GM23338 (cell line): Measurements from ENCODE around the gene ARL6. TPM values are rescaled to one million over a fixed set of nuclear protein-coding genes. Genes with fewer than 3 reads are reported as not detected.

ENCODE experiments used
- ATAC-seq: fragments of 200-7000 bp; cut with Tn5 transposase; 3 replicates; pipeline ENCODE4 v1.9.1; 2020
- DNase-seq: peaks from one replicate; pipeline ENCODE4 v3.0.0-alpha.2; 2015; ENCODE audit warnings: low spot score
- H2AFZ ChIP-seq: fragments of 200-600 bp; sonication (generic); 2 replicates; pipeline ENCODE4 v1.8.0; 2016; ENCODE audit warnings: antibody characterized with exemption, mild to moderate bottlenecking, moderate library complexity
- H3F3A ChIP-seq: fragments of 200-600 bp; sonication (generic); replicated peaks from 2 replicates; pipeline ENCODE4 v1.8.0; 2017; ENCODE audit warnings: antibody characterized with exemption, mixed run types, low read depth
- H3K27ac ChIP-seq: fragments of 200-600 bp; sonication (generic); 2 replicates; pipeline ENCODE4 v1.6.1; 2016; ENCODE audit warnings: low read depth
- H3K27me3 ChIP-seq: fragments of 200-600 bp; sonication (generic); 2 replicates; pipeline ENCODE4 v1.8.0; 2016; ENCODE audit warnings: mild to moderate bottlenecking, mixed run types, moderate library complexity; ENCODE audit not compliant: insufficient read depth
- H3K36me3 ChIP-seq: fragments of 200-600 bp; sonication (generic); 2 replicates; pipeline ENCODE4 v1.8.0; 2016; ENCODE audit warnings: mild to moderate bottlenecking; ENCODE audit not compliant: insufficient read depth
- H3K4me1 ChIP-seq: fragments of 200-600 bp; sonication (generic); 2 replicates; pipeline ENCODE4 v1.8.0; 2016; ENCODE audit warnings: mild to moderate bottlenecking, moderate library complexity; ENCODE audit not compliant: insufficient read depth
- H3K4me2 ChIP-seq: fragments of 200-600 bp; sonication (generic); 2 replicates; pipeline ENCODE4 v1.7.1; 2017; ENCODE audit warnings: mixed run types
- H3K4me3 ChIP-seq: fragments of 200-600 bp; sonication (generic); 2 replicates; pipeline ENCODE4 v1.6.1; 2016; ENCODE audit warnings: mixed run types
- H3K79me2 ChIP-seq: fragments of 200-600 bp; sonication (generic); replicated peaks from 2 replicates; pipeline ENCODE4 v1.8.0; 2017; ENCODE audit warnings: mild to moderate bottlenecking; ENCODE audit not compliant: insufficient read depth
- H3K9me2 ChIP-seq: fragments of 200-600 bp; sonication (generic); 2 replicates; pipeline ENCODE4 v1.8.0; 2017; ENCODE audit not compliant: insufficient read depth
- H4K20me1 ChIP-seq: fragments of 200-600 bp; sonication (generic); replicated peaks from 2 replicates; pipeline ENCODE4 v1.8.0; 2017; ENCODE audit warnings: mild to moderate bottlenecking; ENCODE audit not compliant: insufficient read depth
- H3K27ac Mint-ChIP-seq: 2 replicates; pipeline ENCODE4 v1.8.0; 2020; ENCODE audit warnings: inconsistent platforms, mild to moderate bottlenecking, moderate library complexity, mixed read lengths
- H3K27me3 Mint-ChIP-seq: 3 replicates; pipeline ENCODE4 v1.8.0; 2022; ENCODE audit warnings: low read depth, mild to moderate bottlenecking, moderate library complexity, mixed read lengths, inconsistent platforms; ENCODE audit not compliant: insufficient read depth, poor library complexity
- H3K36me3 Mint-ChIP-seq: 3 replicates; pipeline ENCODE4 v1.8.0; 2021; ENCODE audit warnings: low read depth, mild to moderate bottlenecking, inconsistent platforms, moderate library complexity, mixed read lengths
- H3K4me1 Mint-ChIP-seq: 3 replicates; pipeline ENCODE4 v1.8.0; 2020; ENCODE audit warnings: mild to moderate bottlenecking, inconsistent platforms, mixed read lengths
- H3K4me3 Mint-ChIP-seq: 3 replicates; pipeline ENCODE4 v1.8.0; 2021; ENCODE audit warnings: moderate library complexity, mild to moderate bottlenecking, inconsistent platforms, mixed read lengths
- H3K9me3 Mint-ChIP-seq: 3 replicates; pipeline ENCODE4 v1.8.0; 2020; ENCODE audit warnings: moderate library complexity, mild to moderate bottlenecking, inconsistent platforms, mixed read lengths
- JUNB ChIP-seq: IDR thresholded peaks from one replicate; pipeline ENCODE4 v1.6.1; 2016; ENCODE audit warnings: antibody characterized with exemption; ENCODE audit not compliant: unreplicated experiment
- STAT1 ChIP-seq: IDR thresholded peaks from one replicate; pipeline ENCODE4 v1.6.1; 2016; ENCODE audit warnings: antibody characterized with exemption; ENCODE audit not compliant: unreplicated experiment
- ZNF114 ChIP-seq: fragments of 250-450 bp; sonication (Bioruptor Pico); IDR thresholded peaks from 2 replicates; pipeline ENCODE4 v1.5.0; 2020; ENCODE audit warnings: mild to moderate bottlenecking, moderate library complexity
- polyA plus RNA-seq: library from polyadenylated mRNA; unstranded; fragments of >200 nt; fragmentation: Nextera tagmentation; extraction: Ambion mirVana; gene quantifications from 2 replicates; pipeline ENCODE4 v1.2.1, GENCODE V29; 2016
- total RNA-seq: library from RNA; depleted of rRNA; stranded (reverse); fragments of >200 nt; shearing (Covaris generic); gene quantifications from 2 replicates; pipeline ENCODE4 v1.2.3, GENCODE V29; 2014
- TF ChIP-seq, protein P1 (sequence below): fragments of 250-450 bp; sonication (Bioruptor Pico); IDR thresholded peaks from 2 replicates; pipeline ENCODE4 v1.5.0; 2020; ENCODE audit warnings: mild to moderate bottlenecking, moderate library complexity
- TF ChIP-seq, protein P2 (sequence below): IDR thresholded peaks from 2 replicates; pipeline ENCODE4 v1.6.1; 2016; ENCODE audit warnings: antibody characterized with exemption

The ARL6 gene
- total and polyA plus RNA-seq, 2 experiments from 2014 or later: 9.8 to 10.9 TPM

DNA sequence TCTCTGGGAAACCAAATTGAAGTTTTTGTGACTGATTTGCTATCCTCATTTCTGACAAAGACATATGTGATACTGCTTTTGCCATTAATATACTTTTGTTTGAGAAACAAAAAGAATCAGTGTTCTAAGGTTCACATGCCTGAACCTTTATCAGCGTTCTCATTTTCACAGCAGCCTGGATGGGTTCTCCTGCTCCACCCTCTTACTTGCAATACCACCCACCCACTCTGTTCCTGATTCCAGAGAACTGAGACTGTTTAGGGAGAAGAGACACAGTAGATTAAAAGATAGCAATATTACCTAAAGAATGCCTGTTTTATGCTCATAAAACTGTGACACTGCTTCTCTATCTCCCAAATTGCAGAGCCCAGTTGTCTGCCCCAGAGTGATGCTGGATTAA, 25.8 kb upstream of the ARL6 start:
- Histone ChIP-seq H3K36me3 (no peaks in the 10 kb centered on the region), H4K20me1 (no peaks in the 10 kb centered on the region), H3K4me1 (0 out of 2 replicates have a peak, but pooled peaks cover 4% of the 10 kb centered on the region), H2AFZ (peak overlapping the region; percentile 8; the same call in 1 of the 2 replicates), H3K27ac (no peak overlapping the region), H3F3A (no peaks in the 10 kb centered on the region), H3K27me3 (no peaks in the 10 kb centered on the region), H3K9me2 (no peaks in the 10 kb centered on the region), H3K4me3 (no peak overlapping the region), H3K79me2 (no peaks in the 10 kb centered on the region), H3K4me2 (no peak overlapping the region)
- ATAC-seq: no peak
- Mint-ChIP-seq H3K4me3 (no peak overlapping the region), H3K27ac (no peak overlapping the region), H3K4me1 (peaks cover 11% of the 10 kb centered on the region), H3K27me3 (no peaks in the 10 kb centered on the region), H3K9me3 (no peaks in the 10 kb centered on the region), H3K36me3 (no peaks in the 10 kb centered on the region)
- TF ChIP-seq, protein P1, sequence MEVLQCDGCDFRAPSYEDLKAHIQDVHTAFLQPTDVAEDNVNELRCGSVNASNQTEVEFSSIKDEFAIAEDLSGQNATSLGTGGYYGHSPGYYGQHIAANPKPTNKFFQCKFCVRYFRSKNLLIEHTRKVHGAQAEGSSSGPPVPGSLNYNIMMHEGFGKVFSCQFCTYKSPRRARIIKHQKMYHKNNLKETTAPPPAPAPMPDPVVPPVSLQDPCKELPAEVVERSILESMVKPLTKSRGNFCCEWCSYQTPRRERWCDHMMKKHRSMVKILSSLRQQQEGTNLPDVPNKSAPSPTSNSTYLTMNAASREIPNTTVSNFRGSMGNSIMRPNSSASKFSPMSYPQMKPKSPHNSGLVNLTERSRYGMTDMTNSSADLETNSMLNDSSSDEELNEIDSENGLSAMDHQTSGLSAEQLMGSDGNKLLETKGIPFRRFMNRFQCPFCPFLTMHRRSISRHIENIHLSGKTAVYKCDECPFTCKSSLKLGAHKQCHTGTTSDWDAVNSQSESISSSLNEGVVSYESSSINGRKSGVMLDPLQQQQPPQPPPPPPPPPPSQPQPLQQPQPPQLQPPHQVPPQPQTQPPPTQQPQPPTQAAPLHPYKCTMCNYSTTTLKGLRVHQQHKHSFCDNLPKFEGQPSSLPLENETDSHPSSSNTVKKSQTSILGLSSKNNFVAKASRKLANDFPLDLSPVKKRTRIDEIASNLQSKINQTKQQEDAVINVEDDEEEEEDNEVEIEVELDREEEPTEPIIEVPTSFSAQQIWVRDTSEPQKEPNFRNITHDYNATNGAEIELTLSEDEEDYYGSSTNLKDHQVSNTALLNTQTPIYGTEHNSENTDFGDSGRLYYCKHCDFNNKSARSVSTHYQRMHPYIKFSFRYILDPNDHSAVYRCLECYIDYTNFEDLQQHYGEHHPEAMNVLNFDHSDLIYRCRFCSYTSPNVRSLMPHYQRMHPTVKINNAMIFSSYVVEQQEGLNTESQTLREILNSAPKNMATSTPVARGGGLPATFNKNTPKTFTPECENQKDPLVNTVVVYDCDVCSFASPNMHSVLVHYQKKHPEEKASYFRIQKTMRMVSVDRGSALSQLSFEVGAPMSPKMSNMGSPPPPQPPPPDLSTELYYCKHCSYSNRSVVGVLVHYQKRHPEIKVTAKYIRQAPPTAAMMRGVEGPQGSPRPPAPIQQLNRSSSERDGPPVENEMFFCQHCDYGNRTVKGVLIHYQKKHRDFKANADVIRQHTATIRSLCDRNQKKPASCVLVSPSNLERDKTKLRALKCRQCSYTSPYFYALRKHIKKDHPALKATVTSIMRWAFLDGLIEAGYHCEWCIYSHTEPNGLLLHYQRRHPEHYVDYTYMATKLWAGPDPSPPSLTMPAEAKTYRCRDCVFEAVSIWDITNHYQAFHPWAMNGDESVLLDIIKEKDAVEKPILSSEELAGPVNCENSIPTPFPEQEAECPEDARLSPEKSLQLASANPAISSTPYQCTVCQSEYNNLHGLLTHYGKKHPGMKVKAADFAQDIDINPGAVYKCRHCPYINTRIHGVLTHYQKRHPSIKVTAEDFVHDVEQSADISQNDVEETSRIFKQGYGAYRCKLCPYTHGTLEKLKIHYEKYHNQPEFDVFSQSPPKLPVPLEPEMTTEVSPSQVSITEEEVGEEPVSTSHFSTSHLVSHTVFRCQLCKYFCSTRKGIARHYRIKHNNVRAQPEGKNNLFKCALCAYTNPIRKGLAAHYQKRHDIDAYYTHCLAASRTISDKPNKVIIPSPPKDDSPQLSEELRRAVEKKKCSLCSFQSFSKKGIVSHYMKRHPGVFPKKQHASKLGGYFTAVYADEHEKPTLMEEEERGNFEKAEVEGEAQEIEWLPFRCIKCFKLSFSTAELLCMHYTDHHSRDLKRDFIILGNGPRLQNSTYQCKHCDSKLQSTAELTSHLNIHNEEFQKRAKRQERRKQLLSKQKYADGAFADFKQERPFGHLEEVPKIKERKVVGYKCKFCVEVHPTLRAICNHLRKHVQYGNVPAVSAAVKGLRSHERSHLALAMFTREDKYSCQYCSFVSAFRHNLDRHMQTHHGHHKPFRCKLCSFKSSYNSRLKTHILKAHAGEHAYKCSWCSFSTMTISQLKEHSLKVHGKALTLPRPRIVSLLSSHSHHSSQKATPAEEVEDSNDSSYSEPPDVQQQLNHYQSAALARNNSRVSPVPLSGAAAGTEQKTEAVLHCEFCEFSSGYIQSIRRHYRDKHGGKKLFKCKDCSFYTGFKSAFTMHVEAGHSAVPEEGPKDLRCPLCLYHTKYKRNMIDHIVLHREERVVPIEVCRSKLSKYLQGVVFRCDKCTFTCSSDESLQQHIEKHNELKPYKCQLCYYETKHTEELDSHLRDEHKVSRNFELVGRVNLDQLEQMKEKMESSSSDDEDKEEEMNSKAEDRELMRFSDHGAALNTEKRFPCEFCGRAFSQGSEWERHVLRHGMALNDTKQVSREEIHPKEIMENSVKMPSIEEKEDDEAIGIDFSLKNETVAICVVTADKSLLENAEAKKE (CRISPR knock-in tag): no peak
- TF ChIP-seq STAT1: no peak
- no peak for TF ChIP-seq JUNB
- no peak for TF ChIP-seq ZNF114 (CRISPR knock-in tag)
- no peak for DNase-seq

DNA sequence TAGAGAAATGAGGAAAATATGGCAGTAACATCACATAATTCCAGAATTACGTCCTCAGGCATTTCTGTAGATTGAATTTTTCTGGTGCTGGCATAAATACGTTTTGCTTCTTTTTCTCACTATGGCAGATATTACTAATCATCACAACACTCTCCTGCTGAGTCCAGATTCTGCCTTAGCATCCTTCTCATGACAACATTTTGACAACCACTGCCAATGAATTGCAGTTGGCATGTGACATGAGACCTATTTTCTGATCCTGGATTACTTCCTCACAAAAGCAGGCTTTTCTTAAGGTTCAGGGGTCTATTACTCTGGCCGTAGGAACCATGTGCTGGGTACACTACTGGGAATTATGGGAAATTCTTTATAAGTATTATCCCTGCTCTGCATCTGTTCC, 22.5 kb upstream of the ARL6 start:
- H3K27me3 ChIP-seq: no peaks in the 10 kb centered on the region
- H4K20me1 ChIP-seq: no peaks in the 10 kb centered on the region
- no peak overlapping the region for H3K4me3 Mint-ChIP-seq
- H3K4me2 ChIP-seq: no peak overlapping the region
- no peak overlapping the region for H3K27ac Mint-ChIP-seq
- peaks cover 16% of the 10 kb centered on the region for H3K4me1 Mint-ChIP-seq
- DNase-seq: no peak
- no peaks in the 10 kb centered on the region for H3F3A ChIP-seq
- no peaks in the 10 kb centered on the region for H3K27me3 Mint-ChIP-seq
- H3K36me3 Mint-ChIP-seq: no peaks in the 10 kb centered on the region
- H3K36me3 ChIP-seq: no peaks in the 10 kb centered on the region
- no peaks in the 10 kb centered on the region for H3K9me2 ChIP-seq
- H3K4me3 ChIP-seq: no peak overlapping the region
- ATAC-seq: no peak
- no peaks in the 10 kb centered on the region for H3K79me2 ChIP-seq
- no peaks in the 10 kb centered on the region for H3K9me3 Mint-ChIP-seq
- H3K4me1 ChIP-seq: peaks cover 8% of the 10 kb centered on the region
- H3K27ac ChIP-seq: no peak overlapping the region
- H2AFZ ChIP-seq: no peak overlapping the region; the same call in 1 of the 2 replicates
- no peak for TF ChIP-seq JUNB
- TF ChIP-seq, protein P2, sequence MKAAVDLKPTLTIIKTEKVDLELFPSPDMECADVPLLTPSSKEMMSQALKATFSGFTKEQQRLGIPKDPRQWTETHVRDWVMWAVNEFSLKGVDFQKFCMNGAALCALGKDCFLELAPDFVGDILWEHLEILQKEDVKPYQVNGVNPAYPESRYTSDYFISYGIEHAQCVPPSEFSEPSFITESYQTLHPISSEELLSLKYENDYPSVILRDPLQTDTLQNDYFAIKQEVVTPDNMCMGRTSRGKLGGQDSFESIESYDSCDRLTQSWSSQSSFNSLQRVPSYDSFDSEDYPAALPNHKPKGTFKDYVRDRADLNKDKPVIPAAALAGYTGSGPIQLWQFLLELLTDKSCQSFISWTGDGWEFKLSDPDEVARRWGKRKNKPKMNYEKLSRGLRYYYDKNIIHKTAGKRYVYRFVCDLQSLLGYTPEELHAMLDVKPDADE: no peak
- TF ChIP-seq, protein P1 (CRISPR knock-in tag): no peak
